Measurements from ENCODE around the gene SND1.

- TF ChIP-seq CTCF (IDR thresholded peaks at IDR 0.05; ENCODE audit: insufficient read depth, low read length) (no peak), POLR2AphosphoS5 (IDR thresholded peaks at IDR 0.05; ENCODE audit: low read depth) (no peak), REST (IDR thresholded peaks at IDR 0.05; ENCODE audit: insufficient replicate concordance, low read depth) (no peak)
Measured at GRCh38 chr7:127718340-127718679, 66.3 kb downstream of the SND1 start.

All from HL-60 (cell line).